Gastroesophageal sphincter (tissue), 3 donors: ENCODE data around the gene ENTPD2.

ENCODE experiments used
- CTCF ChIP-seq, 4 experiments: fragments of 200-600 bp in 2 of 4; fragments of 450-650 bp in 2 of 4; sonication (generic) in 1 of 4; IDR thresholded peaks; one replicate each; pipeline ENCODE4 v1.5.1; 2017 to 2019; ENCODE audit warnings: antibody characterized with exemption in 4 of 4, mild to moderate bottlenecking in 2 of 4, moderate library complexity in 2 of 4
- EP300 ChIP-seq: sonication (generic); formaldehyde crosslinking; IDR thresholded peaks from one replicate; pipeline ENCODE4 v1.6.1; 2017; ENCODE audit warnings: antibody characterized with exemption, mild to moderate bottlenecking
- POLR2A ChIP-seq, 2 donors: fragments of 450-650 bp; IDR thresholded peaks; one replicate each; pipeline ENCODE4 v1.6.1; 2017; ENCODE audit warnings: antibody characterized with exemption in 2 of 2, mild to moderate bottlenecking in 2 of 2, moderate library complexity in 1 of 2
- POLR2AphosphoS5 ChIP-seq: sonication (generic); formaldehyde crosslinking; IDR thresholded peaks from one replicate; pipeline ENCODE4 v1.6.1; 2017; ENCODE audit warnings: antibody characterized with exemption

GRCh38 chr9:137073992-137074399 is 20.1 kb upstream of the ENTPD2 start:
- TF ChIP-seq POLR2A (IDR thresholded peaks at IDR 0.05) = no peak
- TF ChIP-seq POLR2AphosphoS5 = no peak
- TF ChIP-seq CTCF (IDR thresholded peaks at IDR 0.05) = no peak
- no peak for TF ChIP-seq EP300
